ENCODE results near the gene ARHGAP42. TPM values are rescaled to one million over a fixed set of nuclear protein-coding genes. Genes with fewer than 3 reads are reported as not detected.

ARHGAP42 gene
- total and polyA plus RNA-seq, 10 of the 15 experiments (the other 5 are each of a cell fraction or from before 2014, with no cell fraction given), result 1.8 to 6.3 (median 3.2) TPM

- RAD21 ChIA-PET (ENCODE audit: unreplicated experiment), result no interaction called here
- in situ Hi-C loops (cut with MboI), result no loop called here
- TF ChIP-seq ZNF24 (IDR thresholded peaks at IDR 0.05) (no peak), ZSCAN29 (IDR thresholded peaks at IDR 0.05) (no peak), FOS (IDR thresholded peaks at IDR 0.05; ENCODE audit: borderline replicate concordance, extremely low read depth, insufficient read length) (no peak), BACH1 (IDR thresholded peaks at IDR 0.05; ENCODE audit: borderline replicate concordance) (no peak), TCF12 (IDR thresholded peaks at IDR 0.05; ENCODE audit: low read depth, low read length) (no peak), CREB1 (IDR thresholded peaks at IDR 0.05; ENCODE audit: low read depth) (no peak), ZNF217 (IDR thresholded peaks at IDR 0.05) (no peak), ZBTB4 (CRISPR knock-in tag; IDR thresholded peaks at IDR 0.05) (no peak), KDM1A (IDR thresholded peaks at IDR 0.05; ENCODE audit: borderline replicate concordance) (no peak), CREM (IDR thresholded peaks at IDR 0.05; ENCODE audit: low read depth) (no peak), ESRRA (IDR thresholded peaks at IDR 0.05; ENCODE audit: low read length) (no peak), EP300 (IDR thresholded peaks at IDR 0.05; ENCODE audit: borderline replicate concordance in 1 of 2, control insufficient read depth in 1 of 2, low read depth in 2 of 2, low read length in 2 of 2) (no peak), ZBTB33 (IDR thresholded peaks at IDR 0.05) (no peak), ZNF274 (IDR thresholded peaks at IDR 0.05; ENCODE audit: insufficient read depth, insufficient read length) (no peak), SKIL (IDR thresholded peaks at IDR 0.05; ENCODE audit: low read depth, poor library complexity, severe bottlenecking) (no peak), ELK1 (IDR thresholded peaks at IDR 0.05; ENCODE audit: low read depth, low read length) (no peak)
Measured at GRCh38 chr11:100972046-100972445, 285.0 kb downstream of the ARHGAP42 start.

More at GRCh38 chr11:100972046-100972445, 285.0 kb downstream of the ARHGAP42 start:
- ChIA-PET SMC1A (ENCODE audit: uncharacterized antibody, unreplicated experiment) (no interaction called here), CTCF (interaction anchor here (1.2 kb wide), 1 partner anchor 26 kb away, joined by 3 read pairs; no protein-coding TSS in a partner anchor), POLR2A (no interaction called here)
- Histone ChIP-seq H3K36me3 (ENCODE audit: control insufficient read depth in 2 of 2, insufficient read depth in 2 of 2, low read length in 1 of 2) (no peaks in the 10 kb centered on the region), H2AFZ (ENCODE audit: control insufficient read depth, low read depth, low read length) (no peak overlapping the region), H3K27ac (ENCODE audit: control insufficient read depth, insufficient read depth) (no peak overlapping the region), H4K20me1 (ENCODE audit: control insufficient read depth, insufficient read depth) (no peaks in the 10 kb centered on the region), H3K4me2 (ENCODE audit: control insufficient read depth, insufficient read depth) (no peak overlapping the region), H3K27me3 (replicated peaks in 1 of 2; ENCODE audit: control insufficient read depth in 2 of 2, insufficient read depth in 2 of 2, low read length in 1 of 2) (no peaks in the 10 kb centered on the region), H3K9me3 (replicated peaks; ENCODE audit: control insufficient read depth, insufficient read depth, low read length) (no peaks in the 10 kb centered on the region; the same call in 2 of the 3 replicates), H3K4me1 (ENCODE audit: control insufficient read depth, insufficient read depth, low read length) (no peaks in the 10 kb centered on the region), H3K79me2 (ENCODE audit: control insufficient read depth, insufficient read depth, low read length) (no peaks in the 10 kb centered on the region), H3K9ac (ENCODE audit: control insufficient read depth, insufficient read depth, low read length) (no peak overlapping the region), H3K4me3 (no peak overlapping the region)
- ATAC-seq, result no peak
- no peak for DNase-seq (ENCODE audit: low read depth, low spot score)
- WGBS (ENCODE audit: insufficient coverage, insufficient replicate concordance, low lambda C conversion rate, missing lambda C conversion rate), result 61% methylated on average over 6 of the region's 6 CpGs
- BruUV-seq (replicated peaks), result no TSS peak
- FAIRE-seq, result no peak
- intact Hi-C loops (cut with micrococcal nuclease; ENCODE audit: unreplicated experiment), result no loop called here

Measured in GM12878 (cell line).